Measurements from ENCODE around the gene KIAA0232. TPM values are rescaled to one million over a fixed set of nuclear protein-coding genes. Genes with fewer than 3 reads are reported as not detected.

KIAA0232 gene
- total RNA-seq, 1 experiment from 2014 or later, result 28.5 TPM

- Mint-ChIP-seq H3K36me3 (ENCODE audit: insufficient read depth in 1 of 3, low read depth in 3 of 3) (no peaks in the 10 kb centered on the region), H3K27me3 (ENCODE audit: low read depth) (peaks cover 4% of the 10 kb centered on the region), H3K27ac (no peak overlapping the region), H3K4me3 (no peak overlapping the region), H3K9me3 (no peaks in the 10 kb centered on the region), H3K4me1 (peaks cover 3 to 8% of the 10 kb centered on the region in 2 experiments; a peak in 3 of 4 replicates)
- no peaks in the 10 kb centered on the region for H3K9me3 ChIP-seq (ENCODE audit: control insufficient read depth, low read depth, low read length)
- no peak overlapping the region for H3T11ph ChIP-seq (ENCODE audit: low read length)
- H4K8ac ChIP-seq (replicated peaks; ENCODE audit: insufficient read length, low read depth, low read length), result no peak overlapping the region
- H3K4me2 ChIP-seq (ENCODE audit: insufficient read depth, insufficient read length, low read length), result no peak overlapping the region
- H4K5ac ChIP-seq (ENCODE audit: insufficient read length, low read depth, low read length), result no peak overlapping the region
- no peak overlapping the region for H3K56ac ChIP-seq (ENCODE audit: insufficient read length, low read depth, low read length)
- H3K79me1 ChIP-seq (ENCODE audit: insufficient read depth, low read depth, low read length, poor library complexity, severe bottlenecking), result no peaks in the 10 kb centered on the region
- H4K91ac ChIP-seq (ENCODE audit: insufficient read length, low read depth, low read length), result no peak overlapping the region
- no peak overlapping the region for H3K18ac ChIP-seq (ENCODE audit: insufficient read length, low read depth, low read length)
- no peak overlapping the region for H3K23ac ChIP-seq (ENCODE audit: insufficient read length, low read depth, low read length)
- H3K27me3 ChIP-seq (ENCODE audit: insufficient read depth, low read length), result no peaks in the 10 kb centered on the region
- no peak overlapping the region for H3K4ac ChIP-seq (ENCODE audit: low read depth, low read length)
- no peak for TF ChIP-seq CTCF (conservative IDR thresholded peaks at IDR 0.05)
- H2AFZ ChIP-seq (ENCODE audit: low read length), result no peak overlapping the region
- no peak overlapping the region for H2AK5ac ChIP-seq (ENCODE audit: insufficient read length, low read length)
- H3K9ac ChIP-seq (ENCODE audit: extremely low read depth, insufficient read length, low read length), result no peak overlapping the region
- WGBS (ENCODE audit: extremely low coverage, insufficient read length, low lambda C conversion rate), result no CpG with 5 or more reads among the region's 11 CpGs
- no peaks in the 10 kb centered on the region for H3K4me1 ChIP-seq (ENCODE audit: insufficient read depth, low read length)
- no peak overlapping the region for H2BK120ac ChIP-seq (ENCODE audit: low read depth, low read length, poor library complexity, severe bottlenecking)
- H2BK12ac ChIP-seq (ENCODE audit: insufficient read length, low read depth, low read length), result no peak overlapping the region
- H2BK15ac ChIP-seq (ENCODE audit: low read depth, low read length), result no peak overlapping the region
- no peaks in the 10 kb centered on the region for H3K79me2 ChIP-seq (ENCODE audit: insufficient read depth, low read length)
- DNase-seq, result no peak
- H3K14ac ChIP-seq (ENCODE audit: insufficient read depth, low read length), result no peak overlapping the region
- H2BK20ac ChIP-seq (ENCODE audit: low read depth, low read length, poor library complexity, severe bottlenecking), result no peak overlapping the region
- no peak overlapping the region for H3K27ac ChIP-seq (ENCODE audit: insufficient read length, low read depth, low read length)
- no peak overlapping the region for H2BK5ac ChIP-seq (ENCODE audit: insufficient read length, low read length)
- H4K20me1 ChIP-seq (ENCODE audit: control insufficient read depth, insufficient read depth, insufficient read length), result no peaks in the 10 kb centered on the region
- H3K23me2 ChIP-seq (ENCODE audit: insufficient read length, low read depth, low read length, poor library complexity, severe bottlenecking), result no peaks in the 10 kb centered on the region
These were observed 13.1 kb upstream of the KIAA0232 start for GRCh38 chr4:6769233-6769988.

Measured in H9 (cell line).